Lower lobe of right lung (tissue), 2 donors: ENCODE measurements around the gene PGBD5. TPM values are rescaled to one million over a fixed set of nuclear protein-coding genes. Genes with fewer than 3 reads are reported as not detected.
A peak's percentile ranks its signal among the peaks of the same experiment; 100 is the strongest.

Experiments used
- ATAC-seq, 2 donors: fragments of 200-7000 bp; cut with Tn5 transposase; one replicate each; pipeline ENCODE4 v1.9.1; 2020 to 2022; ENCODE audit warnings: mild to moderate bottlenecking in 2 of 2, moderate library complexity in 2 of 2
- DNase-seq: peaks from one replicate; pipeline ENCODE4 v3.0.0-alpha.2; 2020
- H3K27ac ChIP-seq: fragments of 200-600 bp; one replicate; pipeline ENCODE4 v1.8.0; 2022
- H3K27me3 ChIP-seq: fragments of 200-600 bp; one replicate; pipeline ENCODE4 v1.8.0; 2022; ENCODE audit warnings: low read depth
- H3K36me3 ChIP-seq: fragments of 200-600 bp; one replicate; pipeline ENCODE4 v1.8.0; 2022; ENCODE audit warnings: mild to moderate bottlenecking
- H3K4me1 ChIP-seq: fragments of 200-600 bp; one replicate; pipeline ENCODE4 v1.8.0; 2022
- H3K4me3 ChIP-seq: fragments of 200-600 bp; one replicate; pipeline ENCODE4 v1.8.0; 2022; ENCODE audit warnings: mild to moderate bottlenecking
- H3K9me3 ChIP-seq: fragments of 200-600 bp; one replicate; pipeline ENCODE4 v1.8.0; 2022
- CTCF ChIP-seq: fragments of 200-600 bp; IDR thresholded peaks from one replicate; pipeline ENCODE4 v1.8.0; 2022; ENCODE audit warnings: antibody characterized with exemption, mild to moderate bottlenecking
- intact Hi-C: fragments of 100-400 bp; cut with DNase I; formaldehyde crosslinking; loops from one replicate; pipeline ENCODE4 v1.11.0; 2022
- total RNA-seq: library from RNA; stranded (reverse); fragmentation: NEBNext Ultra II Directional; extraction: Animal tissue kit (Norgen Biotek cat#: 25700); gene quantifications from one replicate; pipeline ENCODE4 v1.2.1, GENCODE V29; 2021
- donor health status: DM: no; HTN: yes; CAD: no; lungs with severe emphysema.

PGBD5 gene
- total RNA-seq, 1 donor from 2014 or later, result 2.3 TPM

DNA sequence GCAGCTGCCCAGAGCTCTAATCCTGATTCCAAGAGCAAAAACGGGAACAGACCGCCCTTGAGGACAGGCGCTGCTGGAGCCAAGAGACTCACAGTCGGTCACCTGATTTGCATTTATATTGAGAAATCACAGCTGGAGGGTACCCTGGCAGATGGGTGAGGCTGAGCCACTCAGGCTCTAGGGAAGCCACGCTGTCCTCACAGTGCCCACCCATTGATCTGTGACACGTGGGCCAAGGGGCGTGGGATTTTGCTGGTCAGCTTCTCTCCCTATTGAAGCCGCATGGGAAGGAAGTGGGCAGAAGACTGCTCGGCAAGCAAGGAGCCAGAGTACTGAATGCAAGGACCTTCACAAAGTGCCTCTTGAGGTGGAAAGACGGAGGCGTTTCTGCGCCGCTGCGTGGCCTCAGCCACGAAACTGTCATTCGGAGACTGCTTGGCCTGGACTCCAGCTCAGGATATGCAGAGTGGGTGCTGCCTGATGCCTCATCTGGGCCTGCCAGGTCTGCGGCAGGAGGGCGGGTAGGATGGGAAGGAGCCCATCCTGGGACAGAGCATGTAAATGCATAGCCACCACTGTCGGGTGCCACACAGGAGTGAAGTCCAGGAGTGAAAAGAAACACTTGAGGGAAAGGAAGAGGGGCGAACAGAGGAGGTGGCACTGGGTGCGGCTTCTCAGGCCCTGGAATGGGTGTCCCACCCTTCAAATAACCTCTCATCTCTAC, 139.8 kb downstream of the PGBD5 start:
- H3K9me3 ChIP-seq, result no peaks in the 10 kb centered on the region
- peaks cover 1% of the 10 kb centered on the region for H3K36me3 ChIP-seq
- no peak overlapping the region for H3K4me3 ChIP-seq
- ATAC-seq (no peak), DNase-seq (peak; percentile 34)
- intact Hi-C loops, result no loop called here
- H3K27me3 ChIP-seq, result peaks cover 5% of the 10 kb centered on the region
- H3K27ac ChIP-seq, result no peak overlapping the region
- TF ChIP-seq CTCF, result no peak
- H3K4me1 ChIP-seq, result no peaks in the 10 kb centered on the region

DNA sequence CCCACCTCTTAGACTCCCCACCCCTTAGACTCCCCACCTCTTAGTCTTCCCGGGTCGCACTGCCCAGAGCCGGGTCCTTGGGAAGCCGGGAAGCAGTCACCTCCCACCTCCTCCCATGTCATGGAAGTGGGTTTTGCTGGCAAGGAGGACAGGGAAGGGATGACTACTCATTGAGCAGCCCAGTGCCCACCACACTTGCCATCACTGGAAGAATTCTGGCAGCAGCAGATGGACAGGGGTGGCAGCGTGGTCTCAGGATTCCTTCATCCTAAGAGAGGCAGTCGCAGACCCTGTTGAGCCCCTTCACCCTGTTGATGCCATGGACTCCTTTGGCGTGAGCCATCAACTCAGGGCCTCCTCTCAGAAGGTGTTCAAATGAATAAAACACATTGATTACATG, 140.8 kb downstream of the PGBD5 start:
- H3K27ac ChIP-seq, result no peak overlapping the region
- peaks cover 11% of the 10 kb centered on the region for H3K36me3 ChIP-seq
- intact Hi-C loops, result no loop called here
- DNase-seq (peak; percentile 21), ATAC-seq (no peak)
- H3K9me3 ChIP-seq, result no peaks in the 10 kb centered on the region
- TF ChIP-seq CTCF, result no peak
- peaks cover 5% of the 10 kb centered on the region for H3K27me3 ChIP-seq
- H3K4me1 ChIP-seq, result no peaks in the 10 kb centered on the region
- H3K4me3 ChIP-seq, result no peak overlapping the region

GRCh38 chr1:230284891-230285290, 141.2 kb downstream of the PGBD5 start:
- DNase-seq, result peak; percentile 13
- Histone ChIP-seq H3K4me3 (no peak overlapping the region), H3K27ac (no peak overlapping the region), H3K27me3 (peaks cover 5% of the 10 kb centered on the region), H3K36me3 (peaks cover 16% of the 10 kb centered on the region), H3K9me3 (no peaks in the 10 kb centered on the region), H3K4me1 (no peaks in the 10 kb centered on the region)
- intact Hi-C loops, result no loop called here
- ATAC-seq, result no peak
- TF ChIP-seq CTCF, result no peak

DNA sequence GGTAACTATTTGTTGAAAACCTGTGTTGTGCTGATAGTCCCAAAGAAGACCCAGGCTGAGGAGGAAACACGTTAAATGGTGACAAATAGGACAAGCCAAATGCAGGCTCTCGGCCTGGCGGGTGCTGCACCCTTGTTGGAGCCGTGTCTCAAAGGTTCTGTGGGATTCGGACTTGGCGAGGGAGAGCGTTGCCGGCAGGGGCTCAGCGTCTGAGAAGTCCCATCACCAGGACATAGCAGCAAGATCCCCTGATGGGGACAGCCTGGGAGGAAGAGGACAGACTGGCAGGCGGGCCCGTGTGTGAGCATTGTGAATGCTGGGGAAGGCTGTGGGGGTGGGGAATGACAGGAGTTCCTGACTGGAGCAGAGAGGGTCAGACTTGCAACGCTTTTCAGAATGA, 142.5 kb downstream of the PGBD5 start:
- no peak overlapping the region for H3K4me3 ChIP-seq
- peaks cover 5% of the 10 kb centered on the region for H3K27me3 ChIP-seq
- H3K9me3 ChIP-seq, result no peaks in the 10 kb centered on the region
- DNase-seq, result peak; percentile 32
- no peak for TF ChIP-seq CTCF
- no peak for ATAC-seq
- no peaks in the 10 kb centered on the region for H3K4me1 ChIP-seq
- intact Hi-C loops, result no loop called here
- H3K36me3 ChIP-seq, result peaks cover 28% of the 10 kb centered on the region
- H3K27ac ChIP-seq, result no peak overlapping the region

- Histone ChIP-seq H3K9me3 (no peaks in the 10 kb centered on the region), H3K36me3 (peaks cover 41% of the 10 kb centered on the region), H3K27ac (no peak overlapping the region), H3K4me3 (no peak overlapping the region), H3K4me1 (no peaks in the 10 kb centered on the region), H3K27me3 (peaks cover 5% of the 10 kb centered on the region)
- no peak for TF ChIP-seq CTCF
- ATAC-seq (no peak), DNase-seq (peak; percentile 26)
- intact Hi-C loops, result no loop called here
Observed at GRCh38 chr1:230282157-230282556, 144.0 kb downstream of the PGBD5 start.
